ENCODE measurements around the gene EMP1.

Gene EMP1

GRCh38 chr12:13198241-13198640 lies 1.7 kb downstream of the EMP1 start:
- no peak for DNase-seq

DNA sequence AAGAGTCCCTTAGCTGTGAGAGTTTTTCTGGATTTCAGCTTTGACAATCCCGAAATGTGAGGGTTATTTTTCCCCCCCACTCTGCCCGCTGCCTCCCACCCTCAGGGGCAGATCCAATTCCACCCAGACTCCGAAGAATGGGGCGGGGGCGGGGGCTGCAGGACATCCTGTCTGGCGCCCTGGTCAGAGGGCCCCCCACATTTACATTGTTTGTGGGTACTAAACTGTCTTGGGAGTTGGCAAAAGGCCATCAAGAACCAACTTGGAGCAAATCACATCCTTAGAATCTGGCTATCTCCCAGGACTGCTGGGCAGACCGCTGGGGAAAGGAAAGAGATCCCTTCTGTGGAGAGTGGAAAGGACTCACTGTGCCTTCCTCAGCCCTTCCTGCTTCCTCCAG lies 2.4 kb downstream of the EMP1 start:
- DNase-seq = no peak

- no peak for DNase-seq
These were observed 3.1 kb downstream of the EMP1 start for GRCh38 chr12:13199592-13199991.

- DNase-seq = no peak
These were observed 4.3 kb downstream of the EMP1 start for GRCh38 chr12:13200841-13201240.

DNA sequence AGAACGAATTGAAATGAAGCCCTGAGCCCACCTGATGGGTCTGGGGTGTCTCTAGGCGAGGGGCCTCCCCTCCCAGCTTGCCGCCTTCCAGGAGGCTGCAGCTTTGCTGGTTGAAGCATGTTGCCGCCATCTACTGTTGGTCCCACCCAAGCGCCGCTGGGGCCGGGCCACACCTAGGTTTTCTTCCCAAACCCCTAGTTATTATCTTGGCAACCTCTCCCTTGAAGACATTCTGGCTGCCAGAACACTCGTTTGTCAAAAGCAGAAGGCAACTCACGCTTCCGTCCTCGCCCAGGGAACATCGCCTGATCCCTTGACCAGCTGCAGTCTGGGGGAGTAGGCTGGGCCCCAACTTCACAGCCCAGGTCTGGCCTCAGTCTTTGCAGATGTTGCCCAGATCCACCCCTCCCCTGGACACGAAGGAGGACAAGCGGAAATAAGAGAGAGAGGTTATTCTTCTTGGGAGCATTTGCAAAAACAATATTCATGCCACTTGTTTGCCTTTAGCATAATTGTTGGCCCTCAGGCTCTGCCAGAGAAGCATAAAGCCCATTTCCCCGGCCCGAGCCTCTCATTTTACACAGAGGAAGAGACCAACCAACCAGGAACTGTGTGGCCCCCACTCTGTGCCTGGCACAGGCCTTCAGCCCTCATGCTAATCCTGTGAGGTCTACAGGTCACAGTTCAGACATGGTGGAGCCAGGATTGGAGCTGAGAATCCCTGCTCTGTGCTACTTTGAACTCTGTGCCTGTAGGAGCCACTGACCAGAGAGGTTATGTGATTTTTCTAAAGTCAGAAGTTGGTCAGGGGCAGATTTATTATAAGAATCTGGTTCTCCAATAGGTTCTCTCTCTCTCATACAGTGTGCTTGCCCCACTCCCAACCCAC lies 6.8 kb downstream of the EMP1 start:
- no peak for DNase-seq

- no peak for DNase-seq
These were observed 7.9 kb downstream of the EMP1 start for GRCh38 chr12:13204428-13204827.

DNA sequence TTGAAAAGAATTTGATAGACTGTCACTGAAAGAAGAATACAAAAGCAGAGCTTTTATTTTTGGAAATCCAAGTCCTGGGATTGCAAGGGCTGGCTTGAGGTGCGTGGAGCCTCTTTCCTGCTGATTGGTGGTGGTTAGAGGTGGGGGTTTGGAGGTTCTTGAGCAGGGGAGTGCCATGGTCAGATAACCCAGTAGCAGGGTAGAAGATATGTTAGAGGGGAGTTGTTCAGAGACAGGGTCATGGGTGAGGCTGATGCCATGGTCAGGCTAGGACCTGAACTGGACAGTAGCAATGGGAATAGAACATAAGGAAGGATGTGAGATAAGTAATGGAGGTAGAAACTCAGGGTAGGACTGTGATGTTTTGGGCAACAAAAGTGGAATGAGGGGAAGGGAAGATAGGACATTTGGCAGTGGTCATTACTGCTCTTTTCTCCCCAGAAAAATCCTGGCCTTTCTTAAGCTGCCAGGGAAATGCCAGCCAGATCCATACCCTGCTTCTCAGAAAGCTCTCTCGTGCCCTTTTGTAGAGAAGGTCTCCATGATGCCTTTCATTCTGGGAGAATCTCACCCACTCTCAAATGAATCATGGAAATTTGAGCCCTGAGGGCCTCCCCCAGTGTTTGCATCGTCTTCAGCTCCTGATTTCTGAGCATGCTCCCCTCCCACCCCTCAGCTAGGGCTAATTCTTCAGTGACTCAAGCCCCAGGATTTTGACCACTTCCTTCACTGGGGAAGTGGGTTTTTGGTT lies 9.5 kb downstream of the EMP1 start:
- DNase-seq = no peak

- no peak for DNase-seq
These were observed 10.0 kb downstream of the EMP1 start for GRCh38 chr12:13206560-13206897.

- no peak for DNase-seq
These were observed 12.3 kb downstream of the EMP1 start for GRCh38 chr12:13208533-13209435.

DNA sequence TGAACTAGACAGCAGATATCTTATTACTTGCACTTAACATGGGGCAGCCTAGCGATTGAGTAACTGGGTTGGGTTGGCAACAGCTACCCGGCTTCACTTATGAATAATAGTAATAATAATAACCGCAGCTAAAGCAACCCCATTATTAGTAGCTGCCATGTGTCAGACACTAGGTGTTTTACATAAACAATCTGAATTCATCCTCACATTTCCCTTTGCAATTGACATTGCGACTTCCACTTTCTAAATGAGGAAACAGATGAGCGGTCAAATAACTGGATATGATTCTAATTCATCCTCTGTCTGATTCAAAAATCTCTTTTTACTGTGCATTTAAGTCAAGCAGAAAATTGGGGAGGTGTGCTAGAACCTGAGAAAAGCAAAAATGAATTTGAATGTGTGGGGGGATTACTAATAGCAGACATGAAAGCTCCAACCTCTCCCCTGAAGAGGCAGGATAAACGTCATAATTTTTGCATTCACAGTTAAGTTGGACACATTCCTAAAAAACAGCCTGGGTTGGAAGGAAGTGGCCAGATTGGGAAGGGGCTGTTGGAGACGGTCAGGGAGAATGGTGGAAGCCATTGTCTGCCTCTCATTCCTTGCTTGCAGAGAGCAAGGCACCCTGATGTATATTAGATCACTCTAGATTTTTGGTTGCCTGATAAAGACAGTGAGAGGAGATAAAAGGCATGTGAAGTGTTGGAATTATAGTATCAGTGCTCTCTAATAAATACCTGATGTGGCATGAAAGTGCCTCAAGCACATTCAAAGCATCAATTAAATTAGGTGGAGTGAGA lies 13.1 kb downstream of the EMP1 start:
- no peak for DNase-seq

DNA sequence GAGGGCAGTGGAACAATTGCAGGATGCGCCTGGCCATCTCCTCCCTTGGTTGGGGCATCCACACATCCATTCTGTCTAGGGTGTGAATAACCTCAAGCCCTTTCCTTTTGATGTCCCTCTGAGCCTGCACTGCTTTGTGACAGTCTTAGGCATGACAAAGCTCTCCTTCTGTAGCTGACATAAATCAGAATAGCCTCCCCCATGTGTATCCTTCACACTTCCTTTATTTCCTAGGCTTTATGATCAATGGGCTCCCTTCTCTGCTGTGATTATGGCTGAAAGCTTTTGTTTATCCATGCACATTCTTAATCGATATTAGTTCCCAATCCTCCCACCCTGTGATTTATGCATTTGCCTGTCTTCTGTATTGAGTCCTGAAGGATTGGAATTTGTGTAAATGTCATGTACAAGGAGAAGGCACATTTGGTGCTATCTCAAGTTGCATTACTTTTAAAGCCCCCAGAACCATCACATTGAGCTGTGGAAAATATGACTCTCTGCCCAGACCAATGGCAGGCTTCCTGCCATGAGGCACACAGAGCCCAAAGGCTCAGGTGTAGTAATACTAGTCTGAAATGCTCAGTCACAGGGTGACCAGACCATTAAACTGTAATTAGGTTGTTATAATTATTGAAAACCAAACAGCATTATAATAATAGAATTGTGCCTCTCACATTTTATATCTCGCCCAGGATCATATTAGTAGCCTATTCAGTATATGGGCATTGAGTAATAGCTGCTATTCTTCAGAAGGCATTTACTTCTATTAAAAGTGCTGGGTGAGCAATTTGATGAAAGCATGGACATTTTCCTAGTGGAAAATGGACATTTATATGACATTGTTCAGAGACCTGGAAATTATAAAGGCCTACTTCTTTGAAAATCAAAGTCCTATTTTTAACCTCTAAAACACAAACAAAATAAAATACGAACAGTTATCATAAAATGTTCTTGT lies 14.0 kb downstream of the EMP1 start:
- DNase-seq = no peak

- DNase-seq = no peak
These were observed 14.8 kb downstream of the EMP1 start for GRCh38 chr12:13211191-13211858.

DNA sequence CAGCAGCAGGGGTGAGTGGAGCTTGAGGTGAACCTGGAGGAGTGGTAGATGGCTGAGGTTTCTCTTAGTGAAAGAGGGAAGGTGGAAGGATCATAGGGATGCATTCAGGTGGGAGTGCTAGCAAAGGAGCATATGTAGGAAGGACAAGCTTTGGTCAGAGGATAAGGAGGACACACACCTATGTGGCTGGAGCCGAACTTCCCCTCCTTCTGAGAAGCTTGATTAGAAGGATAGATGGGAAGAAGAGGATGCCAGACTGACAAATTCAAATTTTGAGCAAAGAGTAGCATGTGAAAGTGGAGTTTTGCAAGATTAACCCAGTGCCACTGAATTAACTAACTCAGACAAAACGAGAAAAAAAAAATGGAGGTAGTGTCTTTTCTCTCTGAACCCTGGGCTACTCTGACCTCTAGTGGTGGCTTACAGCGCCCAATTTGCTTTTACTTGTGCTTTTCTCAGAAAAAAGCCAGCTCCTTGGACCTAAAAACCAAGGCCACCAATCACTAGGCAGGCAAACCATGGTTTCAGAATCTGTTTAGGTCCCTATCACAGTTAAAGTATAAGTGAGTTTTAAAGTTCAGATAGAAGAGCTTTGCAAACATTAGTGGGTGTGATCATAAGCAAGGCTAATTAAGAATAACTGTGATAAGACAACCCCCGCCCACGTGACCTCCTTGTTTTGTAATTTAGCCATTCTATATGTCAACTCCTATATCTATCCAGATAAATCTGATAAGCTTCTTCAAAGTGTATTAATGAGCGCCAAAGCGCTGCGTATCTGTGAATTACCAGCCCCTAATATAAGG lies 15.5 kb downstream of the EMP1 start:
- peak; percentile 72 for DNase-seq

GRCh38 chr12:13215056-13215455 lies 18.5 kb downstream of the EMP1 start:
- no peak for DNase-seq

GRCh38 chr12:13218641-13219040 lies 22.1 kb downstream of the EMP1 start:
- no peak for DNase-seq

DNA sequence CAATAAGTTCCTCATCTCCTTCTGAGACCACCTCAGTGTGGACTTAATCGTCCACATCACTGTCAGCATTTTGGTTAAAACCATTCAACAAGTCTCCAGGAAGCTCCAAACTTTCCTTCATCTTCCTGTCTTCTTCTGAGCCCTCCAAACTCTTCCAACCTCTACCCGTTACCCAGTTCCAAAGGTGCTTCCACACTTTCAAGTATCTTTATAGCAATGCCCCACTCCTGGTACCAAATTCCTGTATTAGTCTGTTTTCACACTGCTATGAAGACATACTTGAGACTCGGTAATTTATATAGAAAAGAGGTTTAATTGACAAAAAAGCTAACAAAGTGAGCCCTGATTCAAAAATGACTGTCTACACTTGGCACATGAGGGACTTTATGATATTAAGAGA lies 22.8 kb downstream of the EMP1 start:
- no peak for DNase-seq

GRCh38 chr12:13220838-13221237 lies 24.3 kb downstream of the EMP1 start:
- DNase-seq = no peak

- DNase-seq = no peak
These were observed 25.6 kb downstream of the EMP1 start for GRCh38 chr12:13222076-13222475.

DNA sequence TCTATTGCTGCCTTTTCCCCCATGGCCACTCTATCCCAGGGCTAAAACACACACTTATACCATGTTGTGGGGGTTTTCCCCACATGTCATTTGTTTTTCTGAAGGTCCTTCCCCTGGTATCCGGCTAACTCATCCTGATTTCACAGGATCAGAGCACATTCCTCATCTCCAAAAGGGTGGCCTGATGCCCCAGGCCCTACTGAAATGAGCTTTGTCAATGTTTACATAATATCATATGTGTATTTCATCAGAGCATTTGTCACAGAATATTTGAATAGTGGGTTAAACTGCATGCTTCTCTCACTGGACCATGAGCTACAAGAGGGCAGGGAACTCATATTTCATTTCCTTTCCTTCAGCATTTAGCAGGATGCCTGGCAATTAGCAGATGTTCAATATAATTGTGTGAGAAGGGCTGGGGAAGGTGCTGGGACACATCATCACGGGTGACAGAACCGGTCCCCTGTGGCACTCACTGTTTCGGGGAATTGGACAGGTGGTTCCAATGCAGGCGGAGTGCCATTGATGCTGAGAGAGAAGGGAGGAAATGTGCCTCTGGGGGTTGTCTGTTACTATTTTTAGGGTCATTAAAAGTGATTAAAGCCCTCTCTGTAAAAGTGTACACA lies 26.8 kb downstream of the EMP1 start:
- DNase-seq = no peak

Data from central memory CD4-positive, alpha-beta T cell (primary cell).